ENCODE measurements around the gene PDE3B.

GRCh38 chr11:14637868-14638409 is 5.7 kb upstream of the PDE3B start:
- TF ChIP-seq CTCF (IDR thresholded peaks at IDR 0.05; ENCODE audit: insufficient read depth, low read length), result no peak
- TF ChIP-seq REST (IDR thresholded peaks at IDR 0.05; ENCODE audit: insufficient replicate concordance, low read depth), result no peak
- no peak for TF ChIP-seq POLR2AphosphoS5 (IDR thresholded peaks at IDR 0.05; ENCODE audit: low read depth)
- no peak for TF ChIP-seq GABPA (IDR thresholded peaks at IDR 0.05; ENCODE audit: low read depth)

Data from HL-60 (cell line).